Measurements from ENCODE around the gene RERE.
A peak's percentile ranks its signal among the peaks of the same experiment; 100 is the strongest.
"Not testable (repeated sequence)": the region's sequence is repeated elsewhere in the genome, so short reads cannot be mapped to it uniquely, and the experiment has no call there.

The RERE gene

DNA sequence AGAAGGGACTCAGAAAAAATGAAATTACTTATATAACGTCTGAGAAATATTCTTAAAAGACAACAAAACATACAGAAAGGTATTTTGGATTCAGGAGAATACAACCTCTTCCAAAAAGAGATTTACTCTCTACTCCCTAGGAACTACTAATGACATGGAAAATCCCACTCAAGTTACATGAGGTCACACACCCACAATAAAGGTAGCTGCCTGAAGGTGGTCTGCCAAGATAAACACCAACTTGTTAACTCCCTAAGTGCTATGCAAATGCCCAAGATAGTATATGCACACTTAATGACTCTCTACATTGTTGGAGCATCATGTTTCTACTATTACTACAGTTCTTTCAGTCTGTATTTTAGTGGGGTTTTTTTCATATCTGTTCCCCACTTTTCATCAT, 26.5 kb downstream of the RERE start:
- H4K20me1 ChIP-seq, result peaks cover 35% of the 10 kb centered on the region
- no peak overlapping the region for H3K4me3 ChIP-seq
- H3K36me3 ChIP-seq, result peaks cover 71% of the 10 kb centered on the region
- H3K9ac ChIP-seq, result no peak overlapping the region
- H3K27ac ChIP-seq, result no peak overlapping the region
- no peaks in the 10 kb centered on the region for H3K9me3 ChIP-seq
- peaks cover 45% of the 10 kb centered on the region for H3K4me1 ChIP-seq
- H3K27me3 ChIP-seq, result no peaks in the 10 kb centered on the region
- TF ChIP-seq Cebpa-rat (IDR thresholded peaks at IDR 0.05), result no peak
- no peak overlapping the region for H3K4me2 ChIP-seq

DNA sequence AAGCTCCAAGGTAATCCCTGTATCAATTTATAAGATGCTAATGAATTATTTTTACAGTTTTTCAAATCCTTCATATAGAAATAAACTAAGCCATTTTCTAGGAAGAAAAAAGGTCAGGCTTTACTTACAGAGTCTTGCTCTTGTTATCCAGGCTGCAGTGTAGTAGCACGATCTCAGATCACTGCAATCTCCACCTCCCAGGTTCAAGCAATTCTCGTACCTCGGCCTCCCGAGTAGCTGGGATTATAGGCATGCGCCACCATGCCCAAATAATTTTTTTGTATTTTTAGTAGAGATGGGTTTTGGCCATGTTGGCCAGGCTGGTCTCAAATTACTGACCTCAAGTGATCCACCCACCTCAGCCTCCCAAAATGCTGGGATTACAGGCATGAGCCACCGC, 27.0 kb downstream of the RERE start:
- no peak overlapping the region for H3K4me3 ChIP-seq
- H3K4me2 ChIP-seq, result no peak overlapping the region
- H3K9ac ChIP-seq, result no peak overlapping the region

DNA sequence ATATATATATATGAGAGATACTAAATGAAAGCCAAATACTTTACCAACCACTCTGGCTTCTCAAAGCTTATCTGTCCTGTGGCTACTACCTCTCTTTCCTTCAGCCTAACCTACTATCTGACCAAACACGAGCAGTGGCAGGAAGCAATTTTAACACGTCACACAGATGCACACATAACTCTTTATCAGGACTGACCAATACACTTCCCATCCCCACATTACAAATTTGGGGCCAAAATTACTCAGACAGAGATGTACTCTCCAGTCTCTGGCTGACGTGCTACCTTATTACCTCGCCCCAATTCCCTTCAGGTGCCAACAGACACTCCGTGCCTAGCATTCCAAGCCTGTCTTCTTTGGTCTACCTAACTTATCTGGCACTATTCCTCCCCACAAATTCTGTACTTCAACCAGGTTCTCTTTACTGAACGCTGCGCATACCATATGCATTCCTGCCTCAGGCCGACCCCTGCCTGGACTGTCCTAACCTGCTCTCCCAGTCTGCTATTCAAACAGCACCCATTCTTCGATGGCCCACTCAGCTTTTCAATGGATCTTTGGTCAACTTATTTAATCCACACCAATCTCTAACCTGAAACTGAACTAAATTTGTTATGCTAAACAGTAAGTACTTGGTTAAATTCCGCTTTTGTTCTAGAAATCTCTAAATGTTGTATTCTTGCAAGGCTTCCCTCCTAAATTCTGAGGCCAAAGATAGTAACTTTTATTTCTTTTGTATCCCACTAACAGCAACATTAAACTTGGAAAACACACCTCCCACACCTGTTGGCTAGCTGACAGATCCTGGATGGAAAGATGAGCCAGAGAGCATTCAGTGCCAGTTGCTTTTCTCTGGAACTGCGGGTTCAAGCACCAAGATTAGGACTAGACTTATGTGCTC, 27.9 kb downstream of the RERE start:
- H3K27me3 ChIP-seq, result no peaks in the 10 kb centered on the region
- H3K36me3 ChIP-seq, result peaks cover 67% of the 10 kb centered on the region
- H3K4me2 ChIP-seq, result no peak overlapping the region

More for the DNA sequence above, 27.0 kb downstream of the RERE start:
- Histone ChIP-seq H4K20me1 (peaks cover 40% of the 10 kb centered on the region), H3K9me3 (no peaks in the 10 kb centered on the region), H3K36me3 (peaks cover 72% of the 10 kb centered on the region), H3K27me3 (no peaks in the 10 kb centered on the region), H3K27ac (no peak overlapping the region), H3K4me1 (peaks cover 45% of the 10 kb centered on the region)
- TF ChIP-seq Cebpa-rat (IDR thresholded peaks at IDR 0.05), result no peak

DNA sequence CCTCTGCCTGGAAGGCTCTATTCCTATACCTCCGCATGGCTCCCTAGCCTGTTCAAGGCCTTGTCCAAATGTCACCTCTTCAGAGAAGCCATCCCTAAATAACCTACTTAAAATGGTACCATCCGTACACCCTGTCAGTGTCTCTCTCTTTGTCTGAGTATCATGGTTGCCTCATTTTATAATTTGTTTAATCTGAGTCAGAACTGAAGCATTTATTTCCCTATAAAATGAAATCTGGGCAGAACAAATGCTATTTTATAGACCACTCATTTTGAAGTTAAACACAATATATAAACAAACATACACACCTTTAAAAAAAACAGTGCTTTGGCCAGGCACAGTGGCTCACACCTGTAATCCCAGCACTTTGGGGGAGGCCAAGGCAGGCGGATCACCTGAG, 30.2 kb downstream of the RERE start:
- no peaks in the 10 kb centered on the region for H3K9me3 ChIP-seq
- H3K4me2 ChIP-seq, result no peak overlapping the region
- no peak overlapping the region for H3K27ac ChIP-seq
- peaks cover 73% of the 10 kb centered on the region for H4K20me1 ChIP-seq
- peaks cover 26% of the 10 kb centered on the region for H3K4me1 ChIP-seq
- no peak for TF ChIP-seq Cebpa-rat (IDR thresholded peaks at IDR 0.05)
- no peaks in the 10 kb centered on the region for H3K27me3 ChIP-seq
- H3K9ac ChIP-seq, result no peak overlapping the region
- no peak overlapping the region for H3K4me3 ChIP-seq
- peaks cover 76% of the 10 kb centered on the region for H3K36me3 ChIP-seq

More for the DNA sequence above, 27.9 kb downstream of the RERE start:
- no peak for TF ChIP-seq Cebpa-rat (IDR thresholded peaks at IDR 0.05)
- H3K4me3 ChIP-seq, result no peak overlapping the region
- H3K27ac ChIP-seq, result no peak overlapping the region
- no peak overlapping the region for H3K9ac ChIP-seq
- no peaks in the 10 kb centered on the region for H3K9me3 ChIP-seq
- peaks cover 44% of the 10 kb centered on the region for H3K4me1 ChIP-seq
- peaks cover 49% of the 10 kb centered on the region for H4K20me1 ChIP-seq

DNA sequence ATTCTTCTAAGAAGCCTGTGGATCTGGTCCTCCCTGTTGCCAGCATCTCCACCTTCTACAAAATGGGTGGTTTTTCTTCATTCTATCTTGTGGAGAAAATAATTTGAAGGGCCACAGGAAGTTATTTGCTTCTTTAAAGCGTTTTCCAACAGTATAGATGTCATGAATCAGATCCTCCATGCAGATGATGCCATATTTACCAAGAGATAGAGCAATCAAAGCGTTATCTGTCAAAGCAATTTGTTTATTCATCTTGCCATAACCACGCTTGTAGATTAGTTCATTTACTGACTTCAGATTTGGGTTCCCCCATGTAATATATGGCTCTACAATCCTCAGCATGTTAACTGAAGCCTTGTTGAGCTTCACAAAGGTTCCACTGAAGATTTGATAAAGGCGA, 31.2 kb downstream of the RERE start:
- H3K9me3 ChIP-seq, H3K4me2 ChIP-seq, H3K4me3 ChIP-seq, H3K27me3 ChIP-seq, H3K27ac ChIP-seq, H3K9ac ChIP-seq: not testable (repeated sequence)
- Histone ChIP-seq H3K4me1 (peaks cover 35% of the 10 kb centered on the region), H3K36me3 (peaks cover 65% of the 10 kb centered on the region), H4K20me1 (peaks cover 83% of the 10 kb centered on the region)

DNA sequence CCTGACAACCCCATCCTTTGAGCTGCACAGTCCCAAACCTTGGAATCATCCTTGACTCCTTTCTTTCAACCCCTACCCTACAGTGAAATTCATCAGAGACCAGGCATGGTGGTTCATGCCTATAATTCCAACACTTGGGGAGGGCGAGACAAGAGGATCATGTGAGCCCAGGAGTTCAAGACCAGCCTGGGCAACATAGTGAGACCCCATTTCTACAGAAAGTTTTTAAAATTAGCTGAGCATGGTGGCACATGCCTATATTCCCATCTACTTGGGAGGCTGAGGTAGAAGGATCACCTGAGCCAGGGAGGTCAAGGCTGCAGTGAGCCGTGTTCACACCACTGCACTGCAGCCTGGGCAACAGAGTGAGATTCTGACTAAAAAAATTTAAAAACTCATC, 34.5 kb downstream of the RERE start:
- H3K9me3 ChIP-seq, result no peaks in the 10 kb centered on the region
- TF ChIP-seq Cebpa-rat (IDR thresholded peaks at IDR 0.05), result no peak
- H3K4me1 ChIP-seq, result peaks cover 47% of the 10 kb centered on the region
- no peak overlapping the region for H3K27ac ChIP-seq
- H3K27me3 ChIP-seq, result no peaks in the 10 kb centered on the region
- peaks cover 91% of the 10 kb centered on the region for H4K20me1 ChIP-seq
- H3K4me2 ChIP-seq, result no peak overlapping the region
- H3K4me3 ChIP-seq, result no peak overlapping the region
- peaks cover 56% of the 10 kb centered on the region for H3K36me3 ChIP-seq
- no peak overlapping the region for H3K9ac ChIP-seq

DNA sequence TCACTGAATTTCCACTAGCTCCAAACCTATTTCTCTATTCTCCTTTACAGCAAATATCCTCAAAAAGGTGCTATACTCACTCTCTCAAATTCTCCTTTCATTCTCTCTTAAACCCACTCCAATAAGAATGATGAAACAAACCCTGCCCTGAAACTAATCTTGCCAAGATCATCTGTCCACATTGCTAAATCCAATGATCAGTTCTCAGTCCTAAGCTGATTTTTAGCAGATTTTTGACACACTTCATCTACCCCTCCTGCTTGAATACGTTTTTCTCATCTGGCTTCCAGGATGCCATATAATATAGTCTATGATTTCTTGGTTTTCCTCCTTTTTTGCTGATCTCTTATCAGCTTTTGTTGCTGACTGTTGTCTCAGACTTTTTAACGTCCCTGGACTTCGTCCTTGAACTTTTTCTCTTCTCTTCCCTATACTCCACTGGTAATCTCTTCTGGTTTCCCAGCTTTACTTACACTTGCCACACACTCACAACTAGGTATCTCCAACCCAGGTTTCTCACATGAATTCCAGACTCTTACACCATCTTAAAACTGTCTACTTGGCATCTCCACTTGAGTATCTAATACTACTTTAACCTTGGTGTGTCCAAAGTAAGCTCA, 35.3 kb downstream of the RERE start:
- H3K27ac ChIP-seq, result no peak overlapping the region
- H4K20me1 ChIP-seq, result peaks cover 89% of the 10 kb centered on the region
- no peak overlapping the region for H3K4me3 ChIP-seq
- TF ChIP-seq Cebpa-rat (IDR thresholded peaks at IDR 0.05), result no peak
- H3K9me3 ChIP-seq, result no peaks in the 10 kb centered on the region
- no peak overlapping the region for H3K4me2 ChIP-seq
- H3K4me1 ChIP-seq, result peaks cover 44% of the 10 kb centered on the region
- H3K9ac ChIP-seq, result no peak overlapping the region
- no peaks in the 10 kb centered on the region for H3K27me3 ChIP-seq
- H3K36me3 ChIP-seq, result peaks cover 47% of the 10 kb centered on the region

DNA sequence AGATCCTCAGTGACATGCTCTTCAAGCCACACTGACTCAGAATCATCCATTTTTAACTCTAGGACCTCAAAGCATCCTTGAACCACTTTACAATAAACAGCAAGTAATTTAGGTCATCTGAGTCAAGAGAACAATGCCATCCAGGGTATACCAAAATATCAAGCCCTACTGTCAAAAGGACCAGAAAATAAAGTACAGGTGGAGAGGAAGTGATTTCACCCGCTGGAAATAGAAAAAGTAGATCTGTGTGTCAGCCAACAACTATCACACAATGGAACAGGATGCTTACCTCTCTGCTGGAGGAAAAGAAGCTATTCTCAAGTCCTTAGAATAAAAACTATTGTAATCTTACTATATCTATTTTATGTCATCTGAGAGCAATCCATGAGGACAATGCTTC, 37.0 kb downstream of the RERE start:
- peaks cover 29% of the 10 kb centered on the region for H3K4me1 ChIP-seq
- H3K4me3 ChIP-seq, result no peak overlapping the region
- peaks cover 33% of the 10 kb centered on the region for H3K36me3 ChIP-seq
- peak overlapping the region; percentile 20; the same call in 1 of the 2 replicates for H3K4me2 ChIP-seq
- TF ChIP-seq Cebpa-rat (IDR thresholded peaks at IDR 0.05), result no peak
- no peak overlapping the region for H3K9ac ChIP-seq
- peaks cover 88% of the 10 kb centered on the region for H4K20me1 ChIP-seq
- no peaks in the 10 kb centered on the region for H3K27me3 ChIP-seq
- no peaks in the 10 kb centered on the region for H3K9me3 ChIP-seq
- H3K27ac ChIP-seq, result no peak overlapping the region

DNA sequence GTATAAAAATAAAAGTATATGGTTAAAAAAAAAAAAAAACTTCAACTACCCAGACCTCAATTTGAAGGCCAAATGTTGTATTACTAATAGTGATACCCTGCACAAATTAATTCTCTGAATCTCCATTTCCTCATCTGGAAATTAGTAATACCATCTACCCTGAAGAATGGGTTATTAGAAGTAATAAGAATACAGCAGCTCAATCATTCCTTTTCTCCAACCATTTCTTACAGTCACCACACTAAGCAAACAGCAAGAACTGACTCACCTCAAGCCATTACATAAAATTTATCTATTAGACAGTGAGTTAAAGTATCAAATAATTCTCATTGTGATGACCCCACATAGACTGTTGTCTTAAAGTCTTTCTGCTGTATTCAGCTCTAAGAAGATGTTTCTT, 39.6 kb downstream of the RERE start:
- Histone ChIP-seq H3K4me3 (no peak overlapping the region), H3K4me1 (peaks cover 22% of the 10 kb centered on the region), H4K20me1 (peaks cover 71% of the 10 kb centered on the region), H3K9me3 (no peaks in the 10 kb centered on the region), H3K36me3 (peaks cover 34% of the 10 kb centered on the region), H3K27ac (no peak overlapping the region), H3K9ac (no peak overlapping the region), H3K27me3 (no peaks in the 10 kb centered on the region), H3K4me2 (no peak overlapping the region)
- no peak for TF ChIP-seq Cebpa-rat (IDR thresholded peaks at IDR 0.05)

DNA sequence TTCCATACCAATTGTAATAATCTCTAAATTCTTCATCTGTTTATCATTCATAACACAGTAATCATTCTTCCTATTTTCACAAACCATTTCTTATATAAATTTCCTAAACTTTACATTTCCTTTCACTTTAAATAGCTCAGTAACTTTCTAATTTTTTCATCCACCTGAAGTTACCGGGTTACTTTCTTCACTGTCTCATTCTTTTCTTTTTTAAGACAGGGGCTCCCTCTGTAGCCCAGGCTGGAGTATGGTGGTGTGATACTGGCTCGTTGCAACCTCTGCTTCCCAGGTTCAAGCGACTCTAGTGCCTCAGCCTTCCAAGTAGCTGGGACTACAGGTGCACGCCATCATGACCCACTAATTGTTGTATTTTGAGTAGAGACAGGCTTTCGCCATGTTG, 41.3 kb downstream of the RERE start:
- H3K27me3 ChIP-seq, result no peaks in the 10 kb centered on the region
- H3K4me3 ChIP-seq, result no peak overlapping the region
- H3K9ac ChIP-seq, result no peak overlapping the region
- no peak overlapping the region for H3K4me2 ChIP-seq
- H3K27ac ChIP-seq, result no peak overlapping the region
- H3K36me3 ChIP-seq, result peaks cover 31% of the 10 kb centered on the region
- H3K4me1 ChIP-seq, result peaks cover 11% of the 10 kb centered on the region
- peaks cover 69% of the 10 kb centered on the region for H4K20me1 ChIP-seq
- no peaks in the 10 kb centered on the region for H3K9me3 ChIP-seq
- TF ChIP-seq Cebpa-rat (IDR thresholded peaks at IDR 0.05), result no peak
